ENCODE data around the gene TEF. TPM values are rescaled to one million over a fixed set of nuclear protein-coding genes. Genes with fewer than 3 reads are reported as not detected.
A peak's percentile ranks its signal among the peaks of the same experiment; 100 is the strongest.
"Not testable (repeated sequence)": the region's sequence is repeated elsewhere in the genome, so short reads cannot be mapped to it uniquely, and the experiment has no call there.

The TEF gene
- total RNA-seq, 1 experiment from 2014 or later, result 12.0 TPM

DNA sequence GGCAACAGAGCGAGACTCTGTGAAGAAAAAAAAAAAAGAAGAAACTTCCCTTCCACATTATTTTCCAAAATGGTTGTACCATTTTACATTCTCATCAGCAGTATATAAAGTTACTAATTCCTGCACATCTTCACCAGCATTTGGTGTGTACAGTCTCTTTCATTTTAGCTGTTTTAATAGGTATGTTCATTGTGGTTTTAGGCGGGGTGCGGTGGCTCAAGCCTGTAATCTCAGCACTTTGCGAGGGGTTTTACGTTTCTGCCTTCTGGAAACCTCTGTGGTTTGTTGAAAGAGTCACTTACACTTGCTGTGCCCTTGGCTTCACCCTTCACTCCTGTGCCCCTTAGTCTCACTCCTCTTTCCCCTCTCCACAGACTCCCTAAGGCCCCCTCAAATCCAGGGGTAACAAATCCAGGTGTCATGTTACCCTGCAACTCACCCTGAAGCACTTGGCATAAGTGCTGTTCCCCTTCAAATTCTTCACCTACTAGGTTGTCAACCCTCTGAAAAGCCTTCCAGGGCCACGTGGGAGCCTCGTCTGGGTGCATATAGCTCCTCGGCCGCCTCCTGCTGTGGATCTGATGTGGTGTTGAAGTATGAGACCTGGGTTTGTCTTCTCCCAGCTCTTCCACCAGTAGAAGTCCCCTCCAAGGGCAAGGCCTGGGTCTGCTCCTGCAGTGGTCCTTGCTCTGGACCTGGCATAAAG lies 44.1 kb downstream of the TEF start:
- DNase-seq (ENCODE audit: low read depth), result peak; percentile 10

DNA sequence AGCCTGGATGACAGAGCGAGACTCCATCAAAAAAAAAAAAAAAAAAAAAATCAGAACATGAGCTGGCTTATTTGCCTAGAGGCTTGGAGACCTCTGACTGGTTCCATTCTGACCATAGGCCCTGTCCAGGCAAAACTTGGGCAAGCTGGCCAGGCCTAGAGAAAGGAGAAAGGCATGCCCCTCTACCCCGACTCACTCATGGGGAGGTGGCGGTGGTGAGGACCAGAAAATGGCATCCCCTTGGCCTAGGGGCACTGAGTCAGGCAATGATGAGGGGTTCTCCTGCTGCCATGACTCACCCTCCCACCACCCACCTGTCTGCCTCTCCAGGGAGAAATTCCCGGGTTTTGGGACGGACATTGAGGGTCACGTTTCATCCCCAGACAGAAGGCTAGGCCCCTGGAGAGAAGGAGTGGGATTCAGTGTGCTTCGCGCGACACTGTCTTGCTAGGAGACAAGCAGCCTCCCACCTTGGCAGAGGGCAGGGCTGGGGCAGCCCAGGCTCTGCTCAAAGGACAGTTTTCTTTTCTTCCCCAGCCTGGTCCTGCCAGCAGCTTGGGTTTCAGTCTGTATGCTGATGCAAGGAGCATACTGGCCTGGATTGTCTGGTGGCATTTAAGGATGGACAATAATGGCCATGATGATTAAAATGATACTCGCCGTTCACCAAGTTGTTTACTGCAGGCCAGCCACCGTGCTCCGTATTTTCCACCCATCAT lies 47.6 kb downstream of the TEF start:
- peak; percentile 30 for DNase-seq (ENCODE audit: low read depth)

DNA sequence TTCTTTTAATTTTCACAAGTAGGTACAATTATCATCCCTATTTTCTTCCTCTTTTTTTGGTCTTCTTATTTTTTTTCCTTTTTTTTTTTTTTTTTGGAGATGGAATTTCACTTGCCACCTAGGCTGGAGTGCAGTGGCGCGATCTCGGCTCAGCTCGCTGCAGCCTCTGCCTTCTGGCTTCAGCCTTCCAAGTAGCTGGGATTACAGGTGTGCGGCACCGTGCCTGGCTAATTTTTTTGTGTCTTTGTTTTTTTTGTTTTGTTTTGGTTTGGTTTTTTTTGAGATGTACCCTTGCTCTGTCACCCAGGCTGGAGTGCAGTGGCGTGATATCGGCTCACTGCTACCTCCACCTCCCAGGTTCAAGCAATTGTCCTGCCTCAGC lies 48.2 kb downstream of the TEF start:
- DNase-seq (ENCODE audit: low read depth), result no peak

- DNase-seq (ENCODE audit: low read depth), result no peak
Observed at GRCh38 chr22:41431656-41432055, 49.9 kb downstream of the TEF start.

DNA sequence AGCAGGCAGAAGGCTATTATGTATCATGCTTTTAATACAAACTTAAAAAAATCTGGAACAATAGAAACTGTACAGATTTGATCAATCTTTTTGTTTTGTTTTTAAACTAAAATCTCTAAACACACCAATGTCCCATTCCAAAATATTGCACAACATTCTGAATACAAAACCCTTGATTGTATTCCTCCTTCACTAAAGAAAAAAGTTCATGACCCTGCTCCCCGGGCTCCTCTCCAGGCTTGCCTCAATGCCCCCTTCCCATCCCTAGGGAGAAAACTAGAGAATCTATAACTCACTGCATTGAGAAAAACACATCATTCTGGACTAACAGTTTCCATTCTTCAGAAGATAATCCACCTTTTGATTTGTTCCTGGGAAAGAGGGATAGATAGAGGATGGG lies 51.7 kb downstream of the TEF start:
- not testable (repeated sequence) for DNase-seq (ENCODE audit: low read depth)

DNA sequence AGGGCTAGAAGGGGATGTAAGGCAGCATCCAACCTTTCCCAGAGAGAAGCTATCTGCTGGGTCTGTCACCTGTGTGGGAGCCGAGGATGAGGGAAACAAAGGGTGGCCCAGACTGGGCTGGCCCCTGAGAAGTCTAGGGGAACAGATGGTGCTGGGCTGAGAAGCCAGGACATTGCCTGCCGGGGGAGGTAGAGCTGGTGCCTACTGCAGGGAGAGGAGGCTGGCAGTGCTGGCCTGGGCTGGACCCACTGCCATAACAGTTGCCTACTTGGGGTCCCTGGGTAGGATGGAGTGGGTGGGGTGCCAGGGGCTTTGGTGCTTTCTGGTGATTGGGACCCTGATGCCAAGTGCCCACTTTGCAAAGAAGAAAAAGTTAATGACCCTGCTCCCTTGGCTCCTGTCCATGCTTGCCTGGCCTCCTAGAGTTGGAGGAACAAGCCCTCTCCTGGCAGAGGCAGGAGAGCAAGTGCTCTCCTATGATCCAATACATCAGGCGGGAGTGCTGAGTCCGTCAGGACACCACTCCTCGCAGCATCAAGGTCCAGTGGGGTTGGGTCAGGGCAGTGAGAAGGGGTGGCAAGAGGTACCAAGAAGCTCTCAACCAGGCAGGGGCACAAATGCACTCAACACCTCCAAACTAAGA lies 52.7 kb downstream of the TEF start:
- not testable (repeated sequence) for DNase-seq (ENCODE audit: low read depth)

GRCh38 chr22:41435560-41435959 lies 53.8 kb downstream of the TEF start:
- DNase-seq (ENCODE audit: low read depth), result no peak

GRCh38 chr22:41436322-41437113 lies 54.8 kb downstream of the TEF start:
- no peak for DNase-seq (ENCODE audit: low read depth)

GRCh38 chr22:41437198-41437597 lies 55.5 kb downstream of the TEF start:
- DNase-seq (ENCODE audit: low read depth), result no peak

GRCh38 chr22:41440511-41440910 lies 58.8 kb downstream of the TEF start:
- DNase-seq (ENCODE audit: low read depth), result not testable (repeated sequence)

DNA sequence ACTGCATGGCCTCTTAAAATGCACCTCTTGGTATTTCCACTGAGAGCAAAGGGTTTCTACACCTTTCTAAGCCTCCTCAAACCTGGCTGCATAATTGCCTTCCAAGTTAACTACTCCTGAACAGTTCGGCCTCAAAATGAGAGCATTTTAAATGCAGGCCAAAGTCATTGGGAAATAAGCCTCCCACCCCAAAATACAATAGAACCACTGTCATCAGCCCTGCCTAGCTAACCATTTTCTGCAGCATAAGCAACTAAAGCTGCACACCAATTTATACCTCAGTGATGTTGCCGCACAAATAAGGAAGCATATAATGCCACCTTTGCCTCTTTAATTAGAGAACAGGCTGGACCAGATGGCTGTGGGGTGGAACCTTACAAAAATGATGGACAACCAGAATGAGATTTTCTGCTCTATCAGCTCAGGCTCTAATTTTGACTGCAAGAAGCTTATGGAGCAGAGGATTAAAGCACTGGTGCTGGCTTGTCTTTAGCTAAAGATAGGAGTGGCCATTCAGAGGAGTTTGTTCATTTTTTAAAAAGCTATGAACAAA lies 60.6 kb downstream of the TEF start:
- no peak for DNase-seq (ENCODE audit: low read depth)

- peak; percentile 88 for DNase-seq (ENCODE audit: low read depth)
Observed at GRCh38 chr22:41444360-41445128, 62.8 kb downstream of the TEF start.

DNA sequence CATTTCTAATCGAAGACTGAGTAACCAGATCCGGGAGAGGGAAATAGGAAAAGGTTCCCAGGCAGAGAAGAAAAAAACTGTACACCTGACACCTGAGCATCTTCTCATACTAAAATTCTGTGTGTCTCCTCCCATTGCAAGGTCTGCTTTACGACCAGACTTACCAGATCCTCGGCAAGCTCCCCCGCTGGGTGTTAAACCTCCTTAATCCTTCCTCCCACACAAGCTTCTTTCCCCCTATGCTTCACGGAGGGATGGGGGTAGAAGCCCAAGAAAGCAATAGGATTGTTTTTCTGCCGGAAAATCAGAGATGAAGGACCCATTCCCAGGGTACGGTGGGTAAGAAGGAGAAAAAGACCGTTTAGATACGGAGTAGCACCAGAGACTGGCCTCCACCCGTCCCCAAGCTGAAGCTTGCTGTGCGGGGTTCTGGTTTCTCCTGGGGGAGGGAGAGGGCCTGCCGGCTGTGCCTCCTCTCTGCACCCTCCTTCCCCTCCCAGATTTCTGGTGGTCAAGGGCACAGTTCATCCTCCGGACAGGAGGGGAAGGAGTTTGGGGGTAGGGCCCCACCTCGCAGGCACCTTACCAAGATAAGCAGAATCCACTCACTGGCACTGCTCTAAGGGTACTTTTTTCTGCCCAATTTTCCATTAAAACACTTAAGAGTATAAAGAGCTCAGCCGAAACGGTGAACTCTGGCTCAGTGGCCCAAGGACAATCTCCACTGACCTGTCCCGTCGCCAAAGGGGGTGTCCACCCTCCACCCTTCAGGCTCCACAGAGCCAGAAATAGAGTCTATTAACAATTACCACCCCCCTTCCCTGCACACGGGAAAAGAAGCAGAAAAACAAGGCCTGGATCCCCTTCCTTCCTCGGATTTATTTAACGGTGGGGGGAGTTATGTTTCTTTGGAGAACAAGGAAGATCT lies 63.7 kb downstream of the TEF start:
- DNase-seq (ENCODE audit: low read depth), result peak; percentile 36

DNA sequence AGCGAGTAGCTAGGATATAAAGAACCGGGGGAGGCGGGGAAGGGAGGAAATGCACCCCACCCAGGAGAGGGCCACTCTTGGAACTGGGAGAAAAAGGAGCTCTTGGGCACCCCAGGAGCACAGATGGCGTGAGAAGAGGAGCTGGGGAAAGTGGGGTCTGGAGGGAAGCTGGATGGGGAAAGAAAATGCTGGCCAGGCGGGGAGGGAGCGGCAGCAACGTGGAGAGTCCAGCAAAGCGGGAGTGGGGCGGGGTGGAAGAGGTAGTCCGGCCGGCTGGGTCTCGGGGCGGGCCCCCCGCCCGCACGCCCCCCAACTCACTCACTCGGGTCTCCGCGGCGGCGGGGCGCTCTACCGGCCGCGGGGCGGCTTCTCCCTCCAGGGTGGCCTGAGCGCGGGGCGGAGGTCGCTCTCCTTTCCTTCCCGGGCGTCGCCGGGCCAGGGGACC lies 64.3 kb downstream of the TEF start:
- peak; percentile 32 for DNase-seq (ENCODE audit: low read depth)

DNA sequence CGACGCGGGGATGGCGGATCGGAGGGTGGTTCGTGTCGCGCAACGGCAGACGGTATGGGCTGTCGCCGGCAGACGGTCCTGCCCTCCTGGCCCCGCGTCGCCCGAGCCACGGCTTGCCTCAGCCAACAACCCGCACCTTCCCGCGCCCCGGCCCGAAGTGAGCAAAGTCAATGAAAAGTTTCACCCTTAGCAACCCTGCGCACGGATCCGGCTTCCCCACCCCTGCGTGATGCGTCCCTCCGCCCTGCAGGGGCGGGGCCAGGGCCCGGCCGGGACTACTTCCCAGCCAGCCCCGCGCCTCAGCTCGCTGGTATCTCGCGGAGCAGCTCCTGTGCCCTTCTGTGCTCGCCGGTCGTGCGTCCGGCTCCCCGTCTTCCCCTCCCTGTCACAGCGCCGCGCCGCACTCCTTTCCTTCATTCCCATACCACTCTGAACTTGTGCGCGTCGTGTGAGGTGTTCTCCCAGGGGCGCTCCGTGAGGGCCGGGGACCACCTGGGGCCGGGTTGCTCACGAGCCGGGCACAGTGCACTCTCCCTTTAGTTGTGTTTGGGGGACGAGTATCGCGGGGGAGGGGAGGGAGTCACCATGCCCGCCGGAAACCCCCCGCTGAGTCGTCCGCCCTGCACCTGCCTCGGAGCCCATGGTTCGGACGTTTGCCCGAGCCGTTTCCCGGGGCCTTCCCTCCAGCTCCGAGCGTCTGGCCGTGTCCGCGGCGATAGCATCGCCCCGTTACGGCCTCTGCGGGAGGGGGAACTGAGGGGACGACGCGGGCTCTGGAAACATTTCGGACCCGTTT lies 65.1 kb downstream of the TEF start, which contains the start of gene TOB2:
TSS of gene TOB2 (minus strand) at position 163 of the 796 bp plus-strand sequence. CDS start 9,456 bp downstream, outside the sequence.
- peak; percentile 86 for DNase-seq (ENCODE audit: low read depth)

DNA sequence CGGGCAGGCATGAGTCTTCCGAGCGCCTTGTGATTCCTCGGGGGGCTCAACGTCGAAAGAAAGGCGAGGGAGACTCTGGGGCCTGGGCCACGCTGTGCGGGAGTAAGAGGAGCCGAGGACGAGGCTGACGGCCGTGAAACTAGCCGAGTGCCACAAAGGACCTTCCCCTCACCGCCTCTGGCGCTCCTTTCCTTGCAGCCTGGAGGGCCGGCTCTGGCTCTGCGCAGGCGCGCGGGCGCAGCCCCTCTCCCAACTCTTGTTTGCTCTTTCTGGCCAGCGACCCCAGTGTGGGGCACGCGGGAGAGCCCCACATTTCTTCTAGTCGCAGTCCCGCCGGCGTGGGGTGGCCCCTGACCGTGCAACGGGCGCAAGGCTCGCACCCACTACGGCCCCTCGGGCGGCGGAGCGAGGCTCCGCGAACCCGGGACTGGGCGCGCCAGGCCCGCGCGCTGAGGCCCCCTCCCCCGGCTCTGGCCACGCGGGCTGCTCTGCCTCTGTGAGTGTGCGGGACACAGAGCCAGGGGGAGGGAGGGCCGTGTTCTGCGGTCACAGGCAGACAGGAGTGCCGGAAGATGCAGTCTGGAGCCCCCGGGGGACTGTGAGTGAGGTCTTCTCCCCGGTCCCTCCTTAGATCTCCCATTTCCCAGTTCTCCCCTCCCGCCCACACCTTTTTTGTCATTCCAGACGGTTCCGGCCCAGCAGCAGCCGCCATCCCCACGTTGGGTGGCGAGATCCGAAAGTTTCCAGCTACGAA lies 65.9 kb downstream of the TEF start:
- DNase-seq (ENCODE audit: low read depth), result peak; percentile 65

GRCh38 chr22:41448189-41448808 lies 66.6 kb downstream of the TEF start:
- peak; percentile 99 for DNase-seq (ENCODE audit: low read depth)
